Transverse colon (tissue), 3 donors: Measurements from ENCODE around the gene ARL15.

Source experiments
- POLR2A ChIP-seq: fragments of 450-650 bp; IDR thresholded peaks from one replicate; pipeline ENCODE4 v1.6.1; 2016; ENCODE audit warnings: antibody characterized with exemption, mild to moderate bottlenecking, moderate library complexity
- TF ChIP-seq, protein P1 (sequence below), 5 experiments: fragments of 200-600 bp in 3 of 5; fragments of 450-650 bp in 2 of 5; sonication (generic) in 3 of 5; IDR thresholded peaks; 1 replicate in 2 of 5; 2 replicates in 3 of 5; pipeline ENCODE4 v1.5.1; 2016 to 2017; ENCODE audit warnings: antibody characterized with exemption in 5 of 5, inconsistent platforms in 3 of 5, mild to moderate bottlenecking in 2 of 5, moderate library complexity in 1 of 5

DNA sequence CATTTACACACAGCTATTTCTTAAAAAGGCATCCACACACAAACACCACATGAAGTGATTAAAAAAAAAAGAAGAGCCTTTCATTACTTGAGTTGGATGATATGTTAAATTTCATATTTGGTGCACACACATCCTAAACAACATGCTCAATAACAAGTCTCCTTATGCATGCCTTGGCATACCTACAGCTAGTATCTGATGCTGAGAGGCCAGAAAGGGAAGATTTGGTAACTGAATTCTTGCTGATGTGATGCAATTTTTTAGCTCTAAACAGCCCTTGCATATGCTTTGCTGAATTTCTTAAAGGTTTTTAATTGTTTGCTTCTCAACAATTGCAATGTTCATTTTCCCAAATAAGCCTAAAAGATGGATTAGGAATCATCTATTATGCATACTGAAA lies 338.8 kb downstream of the ARL15 start:
- TF ChIP-seq, protein P1, sequence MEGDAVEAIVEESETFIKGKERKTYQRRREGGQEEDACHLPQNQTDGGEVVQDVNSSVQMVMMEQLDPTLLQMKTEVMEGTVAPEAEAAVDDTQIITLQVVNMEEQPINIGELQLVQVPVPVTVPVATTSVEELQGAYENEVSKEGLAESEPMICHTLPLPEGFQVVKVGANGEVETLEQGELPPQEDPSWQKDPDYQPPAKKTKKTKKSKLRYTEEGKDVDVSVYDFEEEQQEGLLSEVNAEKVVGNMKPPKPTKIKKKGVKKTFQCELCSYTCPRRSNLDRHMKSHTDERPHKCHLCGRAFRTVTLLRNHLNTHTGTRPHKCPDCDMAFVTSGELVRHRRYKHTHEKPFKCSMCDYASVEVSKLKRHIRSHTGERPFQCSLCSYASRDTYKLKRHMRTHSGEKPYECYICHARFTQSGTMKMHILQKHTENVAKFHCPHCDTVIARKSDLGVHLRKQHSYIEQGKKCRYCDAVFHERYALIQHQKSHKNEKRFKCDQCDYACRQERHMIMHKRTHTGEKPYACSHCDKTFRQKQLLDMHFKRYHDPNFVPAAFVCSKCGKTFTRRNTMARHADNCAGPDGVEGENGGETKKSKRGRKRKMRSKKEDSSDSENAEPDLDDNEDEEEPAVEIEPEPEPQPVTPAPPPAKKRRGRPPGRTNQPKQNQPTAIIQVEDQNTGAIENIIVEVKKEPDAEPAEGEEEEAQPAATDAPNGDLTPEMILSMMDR (IDR thresholded peaks at IDR 0.05): no peak
- no peak for TF ChIP-seq POLR2A
